Skeletal muscle cell (primary cell): ENCODE measurements around the gene NOL4L.

Experiments
- DNase-seq: peaks from one replicate; pipeline ENCODE4 v3.0.0-alpha.2; 2010; ENCODE audit warnings: low read depth
- H3K4me3 ChIP-seq: 2 replicates; pipeline ENCODE4 v1.5.1; 2011; ENCODE audit warnings: low read depth, mild to moderate bottlenecking, control low read depth, low read length, moderate library complexity

NOL4L gene

DNA sequence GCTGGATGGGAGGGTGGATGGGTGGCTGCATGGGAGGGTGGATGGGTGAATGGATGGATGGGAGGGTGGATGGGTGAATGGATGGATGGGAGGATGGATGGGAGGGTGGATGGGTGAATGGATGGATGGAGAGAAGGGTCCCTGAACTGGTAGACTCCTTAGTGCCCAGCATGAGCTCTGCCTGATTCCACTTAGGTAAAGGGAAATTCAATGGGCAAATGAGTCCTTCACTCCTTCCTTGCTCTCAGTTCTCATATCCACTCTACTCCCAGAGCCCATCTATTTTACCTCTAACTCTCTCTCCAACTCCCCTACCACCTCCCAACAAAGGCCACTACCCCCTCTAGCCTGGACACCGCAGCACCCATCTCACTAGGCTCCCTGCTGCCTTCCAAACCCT lies 29.2 kb upstream of the NOL4L start:
- DNase-seq, result no peak
- H3K4me3 ChIP-seq, result no peak overlapping the region

DNA sequence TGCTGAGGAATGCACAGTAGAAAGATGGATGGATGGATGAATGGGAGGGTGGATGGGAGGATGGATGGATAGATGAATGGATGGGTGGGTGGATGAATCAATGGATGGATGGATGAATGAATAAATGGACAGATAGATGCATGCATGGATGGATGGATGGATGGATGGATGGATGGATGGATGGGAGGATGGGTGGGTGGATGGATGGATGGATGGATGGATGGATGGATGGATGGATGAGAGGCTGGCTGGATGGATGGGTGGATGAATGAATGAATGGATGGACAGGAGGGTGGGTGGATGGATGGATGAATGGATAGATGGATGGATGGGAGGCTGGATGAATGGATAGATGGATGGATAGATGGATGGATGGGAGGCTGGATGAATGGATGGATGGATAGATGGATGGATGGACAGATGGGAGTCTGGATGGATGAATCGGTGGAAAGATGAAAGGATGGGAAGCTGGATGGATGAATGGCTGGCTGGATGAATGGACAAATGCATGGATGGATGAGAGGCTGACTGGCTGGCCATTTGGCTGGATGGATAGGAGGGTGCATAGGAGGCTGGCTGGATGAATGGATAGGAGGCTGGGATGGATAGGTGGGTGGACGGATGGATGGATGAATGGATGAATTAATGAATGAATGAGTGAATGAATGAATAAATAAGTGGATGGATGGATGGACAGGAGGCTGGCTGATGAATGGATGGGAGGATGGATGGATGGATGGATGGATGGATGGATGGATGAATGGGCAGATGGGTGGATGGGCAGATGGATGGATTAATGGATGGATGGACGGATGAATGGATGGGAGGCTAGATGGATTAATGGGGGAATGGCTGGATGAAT lies 28.3 kb upstream of the NOL4L start:
- no peak overlapping the region for H3K4me3 ChIP-seq
- DNase-seq, result no peak

DNA sequence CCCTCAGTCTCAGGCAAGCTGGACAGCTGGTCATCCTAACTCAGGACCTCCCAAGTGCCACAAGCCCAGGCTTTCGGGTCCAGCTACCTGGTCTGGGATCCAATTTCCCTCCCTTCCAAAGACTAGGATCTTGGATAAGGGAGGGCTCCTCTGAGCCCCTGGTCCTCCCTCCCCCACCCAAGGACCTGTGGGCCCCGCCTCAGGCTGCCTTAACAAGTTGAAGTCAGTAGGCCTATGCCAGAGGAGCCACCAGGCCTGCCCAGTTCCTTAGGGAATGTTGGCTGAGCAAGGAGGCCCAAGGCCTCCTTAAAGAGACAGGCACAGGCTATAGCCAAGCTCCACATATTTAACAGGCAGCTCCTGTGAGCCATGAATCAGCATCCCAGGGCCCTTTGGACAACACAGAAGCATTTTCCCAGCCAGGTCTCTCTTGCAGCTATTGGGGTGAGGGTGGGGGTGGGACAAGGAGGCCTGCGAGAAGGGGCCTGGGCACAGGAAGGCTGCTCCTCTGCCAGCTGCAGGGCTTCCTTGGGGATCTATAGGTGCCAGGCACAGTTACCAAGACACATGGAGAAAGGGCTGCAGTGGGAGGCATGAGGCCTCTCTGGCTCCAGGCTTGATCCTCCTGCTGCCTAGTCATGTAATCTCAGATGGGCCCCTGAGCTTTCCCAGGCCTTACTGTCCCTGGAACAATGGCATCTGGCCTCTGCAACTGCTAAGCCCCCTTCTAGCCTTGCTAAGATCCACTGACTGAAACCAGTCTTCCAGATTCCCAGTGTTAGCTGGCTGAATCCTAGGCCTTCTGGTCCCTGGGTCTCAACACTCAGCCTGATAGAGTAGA lies 27.4 kb upstream of the NOL4L start:
- H3K4me3 ChIP-seq, result no peak overlapping the region
- DNase-seq, result no peak

DNA sequence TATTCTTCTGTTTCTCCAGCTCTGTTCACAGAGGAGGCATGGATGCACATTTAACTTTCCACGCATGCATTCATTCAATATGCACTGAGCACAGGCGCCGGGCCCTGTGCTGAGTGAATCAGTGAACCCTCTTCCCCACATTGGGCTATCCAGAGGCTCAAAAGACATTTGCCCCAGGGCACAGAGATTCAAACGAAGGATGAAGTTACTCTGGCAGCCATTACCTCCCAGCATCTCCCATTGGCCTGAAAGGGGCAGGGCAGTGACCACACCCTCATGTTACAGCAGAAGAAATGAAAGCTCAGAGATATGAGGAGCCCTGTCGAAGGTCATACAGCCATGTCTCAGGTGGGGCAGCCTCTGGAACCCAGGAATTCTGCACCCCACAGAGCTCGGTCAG lies 26.7 kb upstream of the NOL4L start:
- H3K4me3 ChIP-seq, result no peak overlapping the region
- no peak for DNase-seq

DNA sequence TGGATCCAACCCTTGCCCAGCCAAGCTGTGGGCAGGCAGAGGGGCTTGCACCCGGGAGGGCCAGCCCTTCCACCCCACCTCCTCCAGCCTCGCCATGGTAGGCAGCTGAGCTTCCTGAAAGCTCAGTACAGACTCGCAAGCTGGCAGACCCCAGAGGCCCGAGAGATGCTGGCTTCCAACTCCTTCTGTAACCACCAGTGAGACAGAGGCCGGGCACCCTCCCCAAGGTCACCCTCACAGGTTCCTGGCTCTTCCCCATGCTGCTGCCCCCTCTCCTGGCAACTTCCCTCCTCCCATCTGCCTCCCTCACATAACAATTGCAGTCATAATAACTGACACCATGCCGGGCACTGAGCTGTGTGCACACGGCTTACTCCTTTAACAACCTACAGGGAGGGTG lies 26.2 kb upstream of the NOL4L start:
- DNase-seq, result no peak
- H3K4me3 ChIP-seq, result no peak overlapping the region

DNA sequence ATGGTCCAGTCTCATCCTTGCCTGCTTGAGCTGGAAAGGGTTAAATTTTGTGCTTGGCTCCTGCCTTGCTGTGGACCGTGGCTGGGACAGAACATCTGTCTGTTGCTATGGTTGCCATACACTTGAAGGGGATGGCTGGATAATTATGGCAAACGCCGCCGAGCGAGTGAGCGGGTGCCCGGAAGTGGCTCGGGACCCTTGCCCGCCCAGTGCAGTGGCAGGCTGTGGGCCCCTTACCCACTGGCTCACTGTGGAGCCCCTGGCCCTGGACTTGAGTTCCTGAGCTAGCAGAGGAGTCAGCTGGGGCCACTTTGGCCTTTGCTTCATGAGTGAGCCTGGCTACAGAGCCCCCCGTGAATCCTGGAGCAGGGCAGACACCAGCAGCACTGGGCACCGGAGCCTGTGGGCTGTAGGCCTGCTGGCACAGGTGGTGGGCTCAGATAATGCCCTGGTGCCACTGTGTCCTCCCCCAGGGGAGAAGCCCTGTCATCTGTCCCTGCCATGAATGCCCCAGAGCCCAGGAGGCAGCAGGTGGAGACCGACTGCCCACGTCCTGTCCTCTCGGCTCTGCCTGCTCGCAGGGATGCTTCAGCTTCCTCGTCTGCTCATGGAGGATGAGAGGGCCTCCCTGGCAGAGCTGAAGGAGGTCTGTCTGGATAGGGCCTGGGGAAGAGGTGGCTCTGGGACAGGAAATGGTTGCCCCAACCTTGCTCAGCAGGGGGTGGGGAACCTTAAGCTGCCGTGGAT lies 25.5 kb upstream of the NOL4L start:
- DNase-seq, result no peak
- H3K4me3 ChIP-seq, result no peak overlapping the region

DNA sequence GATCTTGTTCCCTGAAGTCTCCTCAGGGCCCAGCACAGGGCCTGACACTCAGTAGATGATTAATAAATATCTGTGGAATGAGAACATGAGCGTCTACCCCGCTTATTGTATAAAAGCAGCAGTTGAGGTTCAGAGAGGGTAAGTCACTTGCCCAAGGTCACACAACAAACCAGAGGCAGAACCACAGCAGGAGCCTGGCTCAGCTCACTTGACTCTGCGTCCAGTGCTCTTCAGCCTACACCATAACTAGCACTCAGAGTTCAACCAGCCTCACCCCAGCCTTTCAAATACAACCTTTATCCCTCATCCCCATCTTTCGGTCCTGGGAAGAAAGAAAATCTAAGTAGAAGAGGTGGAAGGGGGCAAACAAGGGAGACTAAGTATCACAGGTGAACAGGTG lies 24.9 kb upstream of the NOL4L start:
- no peak for DNase-seq
- H3K4me3 ChIP-seq, result no peak overlapping the region

DNA sequence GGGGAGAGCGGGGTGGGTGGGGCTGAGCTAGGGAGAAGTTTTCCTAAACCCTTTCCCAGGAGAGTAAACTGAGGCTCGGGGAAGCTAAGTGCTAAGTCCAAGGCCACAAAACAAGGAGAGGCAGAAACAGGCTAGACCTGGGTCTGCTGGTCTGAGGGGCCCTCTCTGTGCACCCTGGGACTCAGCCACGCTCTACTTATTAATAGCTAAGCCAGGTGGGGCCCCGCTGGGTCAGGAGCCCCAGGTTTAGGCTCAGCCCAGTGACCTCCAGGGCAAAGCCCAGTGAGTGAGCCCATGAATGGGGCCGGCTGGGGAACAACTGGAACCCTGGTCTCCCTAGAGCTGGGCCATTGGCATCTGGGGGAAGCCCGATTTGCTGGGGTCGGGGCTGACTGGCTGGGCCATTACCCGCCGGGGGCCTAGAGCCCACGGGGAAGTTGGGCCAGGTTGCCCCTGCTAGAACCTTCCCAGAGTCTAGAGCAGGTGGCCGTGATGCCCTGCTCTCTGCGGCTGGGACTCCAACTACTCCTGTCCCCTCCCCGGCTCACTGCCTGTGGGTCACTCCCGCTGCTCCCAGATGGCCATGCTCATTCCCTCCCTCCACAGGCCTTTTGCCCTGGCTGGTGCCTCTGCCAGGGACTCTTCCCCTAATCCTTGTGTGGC lies 24.1 kb upstream of the NOL4L start:
- DNase-seq, result no peak
- H3K4me3 ChIP-seq, result no peak overlapping the region

DNA sequence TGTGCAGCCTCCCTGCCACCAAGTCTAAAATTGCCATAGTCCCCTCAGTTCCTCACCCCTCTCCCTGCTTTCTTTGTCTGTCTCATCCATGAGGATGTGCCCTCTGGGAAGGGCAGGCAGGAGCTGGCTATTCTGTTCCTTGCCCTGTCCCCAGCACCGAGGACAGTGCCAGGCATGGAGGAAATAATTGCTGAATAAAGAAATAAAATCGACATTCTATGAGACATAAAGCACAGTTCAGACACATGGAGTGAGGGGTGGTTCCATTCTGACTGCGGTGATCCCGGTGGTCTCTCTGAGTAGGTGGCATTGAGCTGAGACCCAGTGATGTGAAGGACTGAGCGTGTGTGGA lies 23.5 kb upstream of the NOL4L start:
- no peak for DNase-seq
- no peak overlapping the region for H3K4me3 ChIP-seq

DNA sequence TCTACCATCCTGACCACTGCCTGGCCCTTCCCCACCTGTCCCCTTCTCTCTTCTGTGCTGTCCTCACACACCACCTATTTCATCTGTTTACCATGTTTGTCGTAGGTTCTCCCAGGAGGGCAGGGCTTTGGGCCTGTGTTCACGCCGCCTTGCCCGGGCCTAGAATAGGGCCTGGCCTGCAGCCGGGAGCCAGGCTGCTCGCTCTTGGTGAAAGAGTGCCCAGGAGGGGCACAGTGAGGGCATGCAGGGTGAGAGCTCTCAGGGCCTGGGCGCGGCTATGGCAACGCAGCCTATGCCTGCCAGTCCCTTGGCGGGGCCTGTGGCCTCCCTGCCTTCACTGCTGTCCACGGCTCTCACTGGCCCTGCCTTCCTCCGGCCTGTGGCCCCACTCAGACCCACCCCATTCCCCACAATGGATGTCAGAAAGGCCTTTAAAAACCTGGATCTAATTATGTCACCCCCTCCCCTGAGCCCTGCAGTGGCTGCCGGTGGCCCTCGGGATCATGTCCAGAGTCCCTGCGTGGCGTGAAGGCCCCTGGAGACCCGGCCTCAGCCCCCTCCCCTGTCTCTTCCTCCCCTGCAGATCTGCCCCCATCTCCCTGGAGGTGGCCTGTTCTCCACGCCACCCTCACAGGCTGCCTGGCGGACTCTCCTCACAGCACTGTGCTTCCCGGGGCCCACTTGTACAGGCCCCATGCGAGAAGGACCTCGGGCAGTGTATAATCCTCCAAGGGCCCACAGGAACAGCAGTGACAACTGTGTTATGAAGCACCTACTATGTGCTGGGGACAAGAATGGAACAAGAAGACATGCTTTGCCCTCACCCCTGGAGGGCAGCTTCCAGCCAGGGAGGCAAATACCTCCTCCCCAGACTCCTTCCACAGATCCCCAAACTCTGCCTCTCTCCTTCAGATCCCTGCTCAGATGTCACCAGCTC lies 22.9 kb upstream of the NOL4L start:
- DNase-seq, result no peak
- H3K4me3 ChIP-seq, result no peak overlapping the region

DNA sequence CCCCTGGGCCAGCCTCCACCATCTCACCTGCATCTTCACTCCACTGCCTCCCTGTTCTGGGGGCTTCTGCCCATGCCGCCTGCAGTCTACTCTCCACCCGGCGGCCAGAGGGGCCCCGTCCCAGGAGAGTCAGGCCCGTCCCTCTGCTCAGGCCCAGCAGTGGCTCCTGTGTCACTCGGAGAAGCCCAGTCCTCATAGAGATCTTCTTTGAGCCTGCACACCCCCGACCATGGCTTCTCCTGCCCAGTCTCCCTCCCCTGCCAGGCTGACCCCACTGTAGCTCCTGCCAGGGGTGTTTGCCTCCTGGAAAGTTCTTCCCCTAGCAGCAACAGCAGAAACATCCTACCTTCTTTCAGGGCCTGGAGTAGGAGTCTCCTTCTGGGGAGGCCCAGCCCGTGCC lies 22.2 kb upstream of the NOL4L start:
- DNase-seq, result no peak
- H3K4me3 ChIP-seq, result no peak overlapping the region

DNA sequence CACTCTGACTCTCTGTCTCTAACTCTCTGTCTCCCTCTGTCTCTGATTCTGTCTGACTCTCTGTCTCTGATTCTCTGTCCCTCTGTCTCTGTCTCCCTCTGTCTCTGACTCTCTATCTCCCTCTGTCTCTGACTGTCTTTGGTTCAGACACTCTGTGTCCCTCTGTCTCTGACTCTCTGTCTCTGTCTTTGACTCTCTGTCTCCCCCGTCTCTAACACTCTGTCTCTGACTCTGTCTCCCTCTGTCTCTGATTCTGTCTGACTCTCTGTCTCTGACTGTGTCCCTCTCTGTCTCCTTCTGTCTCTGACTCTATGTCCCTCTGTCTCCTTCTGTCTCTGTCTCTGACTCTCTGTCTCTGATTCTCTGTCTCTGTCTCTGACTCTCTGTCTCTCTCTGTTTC lies 21.7 kb upstream of the NOL4L start:
- no peak for DNase-seq
- no peak overlapping the region for H3K4me3 ChIP-seq

DNA sequence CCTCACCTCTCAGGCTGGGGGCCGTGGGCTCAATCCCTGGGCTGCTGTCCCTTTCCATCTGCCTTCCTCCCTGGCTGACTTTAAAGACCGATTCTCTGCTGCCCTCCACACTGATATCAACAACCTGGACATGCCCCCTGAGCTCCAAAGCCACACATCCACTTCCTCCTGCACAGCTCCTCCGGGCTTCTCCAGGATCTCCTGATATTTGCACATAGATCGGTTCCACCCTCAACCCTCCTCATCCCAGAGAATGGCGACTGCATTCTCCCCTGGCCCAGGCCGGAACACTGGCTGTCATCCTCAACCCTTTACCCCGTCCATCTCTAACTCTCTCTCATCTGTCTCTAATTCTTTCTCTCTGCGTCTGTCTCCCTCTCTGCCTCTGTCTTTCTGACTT lies 21.0 kb upstream of the NOL4L start:
- DNase-seq, result no peak
- no peak overlapping the region for H3K4me3 ChIP-seq

DNA sequence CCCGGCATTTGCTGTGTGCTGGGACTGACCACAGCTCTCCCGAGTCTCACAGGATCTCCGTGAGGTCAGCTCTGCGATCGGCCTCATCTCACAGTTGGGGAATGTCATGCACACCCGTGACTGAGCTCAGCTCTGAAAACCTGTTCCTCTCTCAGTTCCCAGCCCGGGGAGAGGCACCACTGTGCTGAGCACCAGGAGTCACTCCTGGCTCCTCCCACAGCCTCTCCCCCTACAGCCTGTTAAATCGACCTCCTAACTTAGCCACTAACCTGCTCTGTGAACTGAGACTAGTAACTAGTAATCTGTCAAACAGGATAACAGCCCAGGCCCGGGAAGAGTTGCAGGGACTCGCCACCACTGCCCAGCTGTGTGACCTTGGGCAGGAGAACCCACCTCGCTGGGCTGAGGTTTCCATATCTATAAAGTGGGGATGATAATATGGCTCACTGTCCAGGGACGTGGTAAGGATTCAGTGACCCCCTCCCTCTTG lies 20.1 kb upstream of the NOL4L start:
- no peak for DNase-seq
- no peak overlapping the region for H3K4me3 ChIP-seq

DNA sequence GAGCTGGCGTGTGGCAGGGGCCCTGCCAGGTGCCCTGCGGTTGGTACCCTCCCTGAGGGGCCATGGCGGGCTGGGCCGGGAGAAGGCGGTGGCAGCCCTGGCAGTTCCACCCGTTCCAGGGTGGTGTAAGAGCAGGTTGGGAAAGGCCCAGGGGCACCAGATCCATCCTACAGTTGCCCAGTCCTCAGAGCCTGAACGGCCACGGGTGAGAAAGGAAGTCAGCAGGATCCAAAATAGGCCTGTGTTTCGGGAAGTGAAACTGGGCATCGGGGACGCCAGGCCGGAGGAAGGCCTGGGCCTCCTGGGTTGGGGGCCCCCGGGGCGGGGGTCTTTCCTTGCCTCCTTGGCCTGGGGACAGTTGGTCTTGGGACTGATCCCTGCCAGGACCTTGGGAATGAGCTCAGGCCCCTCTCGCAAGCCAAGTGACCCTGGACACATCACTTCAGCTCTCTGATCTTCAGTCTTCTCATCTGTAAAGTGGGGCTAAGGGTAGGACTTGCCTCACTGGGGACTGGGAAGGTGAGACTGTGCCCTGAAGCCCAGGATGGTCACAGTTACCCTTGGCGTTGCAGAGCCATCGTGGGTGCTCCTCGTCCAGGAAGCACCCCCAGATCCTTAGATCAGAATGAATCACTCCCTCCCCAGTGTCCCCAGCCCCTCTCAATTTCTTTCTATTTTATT lies 18.1 kb upstream of the NOL4L start:
- no peak overlapping the region for H3K4me3 ChIP-seq

DNA sequence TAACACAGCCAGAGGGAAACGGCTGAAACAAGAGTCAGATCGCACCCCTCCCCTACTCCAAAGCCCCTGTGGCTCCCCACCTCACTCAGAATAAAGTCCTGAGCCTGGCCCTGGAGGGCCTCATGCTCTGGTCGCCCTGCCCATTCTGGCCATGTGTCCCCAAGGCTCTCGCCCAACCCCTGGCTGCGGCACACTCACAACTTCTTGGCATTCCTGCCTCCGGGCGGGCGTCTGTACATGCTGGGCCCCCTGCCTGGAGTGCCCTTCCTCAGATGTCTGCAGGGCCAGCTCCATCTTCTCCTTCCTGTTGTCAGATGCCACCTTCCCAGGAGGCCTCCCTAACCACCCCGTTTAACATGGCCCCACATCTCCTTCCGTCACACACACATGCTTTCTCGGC lies 17.1 kb upstream of the NOL4L start:
- no peak for DNase-seq
- H3K4me3 ChIP-seq, result no peak overlapping the region

More for the DNA sequence above, 18.1 kb upstream of the NOL4L start:
- DNase-seq, result no peak

DNA sequence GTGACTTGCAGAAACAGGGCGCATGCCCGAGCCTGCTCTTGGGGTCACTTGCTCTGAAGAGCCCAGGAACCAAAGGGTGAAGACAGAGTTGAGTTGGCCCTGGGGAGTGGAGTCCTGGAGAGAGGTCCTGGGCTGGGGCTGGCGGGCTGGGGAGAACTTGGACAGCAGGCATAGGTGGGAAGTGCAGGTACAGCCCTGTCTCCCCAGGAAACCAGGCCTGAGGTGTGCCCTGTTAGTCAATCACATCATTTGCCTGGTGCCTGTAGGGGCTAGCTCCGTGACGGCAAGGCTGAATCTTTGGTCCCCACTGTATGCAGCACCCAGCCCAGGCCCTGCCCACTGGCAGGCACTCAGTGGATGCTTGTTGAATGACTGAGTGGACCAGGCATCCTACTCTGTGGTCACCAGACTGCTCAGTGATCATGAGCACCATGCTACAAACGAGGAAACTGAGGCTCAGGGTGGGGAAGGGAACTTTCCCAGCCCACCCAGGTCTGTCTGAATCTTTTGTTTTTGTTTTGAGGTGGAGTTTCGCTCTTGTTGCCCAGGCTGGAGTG lies 15.6 kb upstream of the NOL4L start:
- DNase-seq, result no peak
- no peak overlapping the region for H3K4me3 ChIP-seq
